Measurements from ENCODE around the gene GLT6D1. TPM values are rescaled to one million over a fixed set of nuclear protein-coding genes. Genes with fewer than 3 reads are reported as not detected.

GLT6D1 gene
- total RNA-seq, 1 experiment from 2014 or later, result not detected

GRCh38 chr9:135577256-135577655, 62.1 kb downstream of the GLT6D1 start:
- no peak overlapping the region for H3K27ac ChIP-seq
- ChIA-PET POLR2A (ENCODE audit: unreplicated experiment) (no interaction called here), CTCF (no interaction called here)
- no peaks in the 10 kb centered on the region for H3K79me2 ChIP-seq (ENCODE audit: low read depth)
- no peaks in the 10 kb centered on the region for H3K36me3 ChIP-seq (ENCODE audit: low read depth)
- H3K9me2 ChIP-seq (ENCODE audit: insufficient read depth), result no peaks in the 10 kb centered on the region; the same call in 1 of the 2 replicates
- H3K4me3 ChIP-seq, result no peak overlapping the region
- DNase-seq, result no peak
- H3K27me3 ChIP-seq (ENCODE audit: insufficient read depth, low read depth), result peaks cover 68% of the 10 kb centered on the region
- no peaks in the 10 kb centered on the region for H3F3A ChIP-seq (ENCODE audit: insufficient read depth, low read depth)
- BruUV-seq (replicated peaks), result no TSS peak
- TF ChIP-seq CTCF (conservative IDR thresholded peaks at IDR 0.05) (no peak), EZH2 (IDR thresholded peaks at IDR 0.05; ENCODE audit: low read depth) (no peak)
- no peaks in the 10 kb centered on the region for H3K9me3 ChIP-seq (ENCODE audit: insufficient read depth, low read depth)
- no peaks in the 10 kb centered on the region for H4K20me1 ChIP-seq (ENCODE audit: insufficient read depth)
- intact Hi-C loops (cut with micrococcal nuclease; ENCODE audit: unreplicated experiment), result no loop called here
- H3K4me2 ChIP-seq, result no peak overlapping the region
- no peaks in the 10 kb centered on the region for H3K4me1 ChIP-seq (replicated peaks; ENCODE audit: insufficient read depth)
- H2AFZ ChIP-seq, result no peak overlapping the region

GRCh38 chr9:135575995-135576631, 63.2 kb downstream of the GLT6D1 start:
- Histone ChIP-seq H3K4me1 (replicated peaks; ENCODE audit: insufficient read depth) (no peaks in the 10 kb centered on the region), H3K4me2 (no peak overlapping the region), H3K79me2 (ENCODE audit: low read depth) (no peaks in the 10 kb centered on the region), H3K27ac (no peak overlapping the region), H3F3A (ENCODE audit: insufficient read depth, low read depth) (no peaks in the 10 kb centered on the region), H3K9me3 (ENCODE audit: insufficient read depth, low read depth) (no peaks in the 10 kb centered on the region), H3K4me3 (no peak overlapping the region), H4K20me1 (ENCODE audit: insufficient read depth) (no peaks in the 10 kb centered on the region), H3K36me3 (ENCODE audit: low read depth) (no peaks in the 10 kb centered on the region), H3K27me3 (ENCODE audit: insufficient read depth, low read depth) (peaks cover 70% of the 10 kb centered on the region), H2AFZ (no peak overlapping the region), H3K9me2 (ENCODE audit: insufficient read depth) (no peaks in the 10 kb centered on the region; the same call in 1 of the 2 replicates)
- DNase-seq, result no peak
- BruUV-seq (replicated peaks), result no TSS peak
- ChIA-PET POLR2A (ENCODE audit: unreplicated experiment) (no interaction called here), CTCF (no interaction called here)
- intact Hi-C loops (cut with micrococcal nuclease; ENCODE audit: unreplicated experiment), result no loop called here
- TF ChIP-seq CTCF (conservative IDR thresholded peaks at IDR 0.05) (no peak), EZH2 (IDR thresholded peaks at IDR 0.05; ENCODE audit: low read depth) (no peak)

- no peaks in the 10 kb centered on the region for H3K9me3 ChIP-seq (ENCODE audit: insufficient read depth, low read depth)
- no peak overlapping the region for H3K4me2 ChIP-seq
- H3K79me2 ChIP-seq (ENCODE audit: low read depth), result no peaks in the 10 kb centered on the region
- no peaks in the 10 kb centered on the region for H3F3A ChIP-seq (ENCODE audit: insufficient read depth, low read depth)
- TF ChIP-seq EZH2 (IDR thresholded peaks at IDR 0.05; ENCODE audit: low read depth) (no peak), CTCF (conservative IDR thresholded peaks at IDR 0.05) (no peak)
- POLR2A ChIA-PET (ENCODE audit: unreplicated experiment), result no interaction called here
- DNase-seq, result no peak
- H3K36me3 ChIP-seq (ENCODE audit: low read depth), result no peaks in the 10 kb centered on the region
- CTCF ChIA-PET, result no interaction called here
- no peaks in the 10 kb centered on the region; the same call in 1 of the 2 replicates for H3K9me2 ChIP-seq (ENCODE audit: insufficient read depth)
- no peaks in the 10 kb centered on the region for H4K20me1 ChIP-seq (ENCODE audit: insufficient read depth)
- peaks cover 66% of the 10 kb centered on the region for H3K27me3 ChIP-seq (ENCODE audit: insufficient read depth, low read depth)
- H2AFZ ChIP-seq, result no peak overlapping the region
- intact Hi-C loops (cut with micrococcal nuclease; ENCODE audit: unreplicated experiment), result no loop called here
- H3K4me1 ChIP-seq (replicated peaks; ENCODE audit: insufficient read depth), result no peaks in the 10 kb centered on the region
- no peak overlapping the region for H3K4me3 ChIP-seq
- BruUV-seq (replicated peaks), result no TSS peak
- no peak overlapping the region for H3K27ac ChIP-seq
Measured at GRCh38 chr9:135574943-135575342, 64.4 kb downstream of the GLT6D1 start.

Data from PC-9 (cell line).